Ascending aorta (tissue), 2 donors: ENCODE data around the gene EIF1. TPM values are rescaled to one million over a fixed set of nuclear protein-coding genes. Genes with fewer than 3 reads are reported as not detected.

ENCODE experiments used
- DNase-seq, 2 donors: peaks; one replicate each; pipeline ENCODE4 v3.0.0-alpha.2; 2019; ENCODE audit warnings: low spot score in 2 of 2
- H3K27ac ChIP-seq, 2 donors: fragments of 200-600 bp; sonication (generic); one replicate each; pipeline ENCODE4 v1.5.1; 2016 to 2017; ENCODE audit warnings: mild to moderate bottlenecking in 1 of 2
- H3K27me3 ChIP-seq: fragments of 200-600 bp; sonication (generic); one replicate; pipeline ENCODE4 v1.5.1; 2017
- H3K36me3 ChIP-seq, 2 donors: fragments of 200-600 bp; sonication (generic); one replicate each; pipeline ENCODE4 v1.5.1; 2016
- H3K4me1 ChIP-seq, 2 donors: fragments of 200-600 bp; sonication (generic); one replicate each; pipeline ENCODE4 v1.5.1; 2016 to 2017; ENCODE audit warnings: mild to moderate bottlenecking in 1 of 2
- H3K4me3 ChIP-seq, 2 donors: fragments of 200-600 bp; sonication (generic); one replicate each; pipeline ENCODE4 v1.5.1; 2016 to 2017; ENCODE audit warnings: mild to moderate bottlenecking in 1 of 2
- H3K9me3 ChIP-seq, 2 donors: fragments of 200-600 bp; sonication (generic); one replicate each; pipeline ENCODE4 v1.5.1; 2016
- intact Hi-C: fragments of 100-400 bp; cut with DNase I; formaldehyde crosslinking; loops from one replicate; pipeline ENCODE4 v1.15.1; 2023
- total RNA-seq: library from RNA; depleted of rRNA; stranded (reverse); fragments of >200 nt; gene quantifications from one replicate; pipeline ENCODE4 v1.1.0, GENCODE V29; 2016
- TF ChIP-seq, protein P1 (sequence below), 3 experiments: fragments of 200-600 bp in 2 of 3; fragments of 450-650 bp in 1 of 3; sonication (generic) in 2 of 3; IDR thresholded peaks; one replicate each; pipeline ENCODE4 v1.5.1; 2016 to 2019; ENCODE audit warnings: antibody characterized with exemption in 3 of 3, mild to moderate bottlenecking in 1 of 3, moderate library complexity in 1 of 3

Gene EIF1
- total RNA-seq, 1 donor from 2014 or later, result 102 TPM

DNA sequence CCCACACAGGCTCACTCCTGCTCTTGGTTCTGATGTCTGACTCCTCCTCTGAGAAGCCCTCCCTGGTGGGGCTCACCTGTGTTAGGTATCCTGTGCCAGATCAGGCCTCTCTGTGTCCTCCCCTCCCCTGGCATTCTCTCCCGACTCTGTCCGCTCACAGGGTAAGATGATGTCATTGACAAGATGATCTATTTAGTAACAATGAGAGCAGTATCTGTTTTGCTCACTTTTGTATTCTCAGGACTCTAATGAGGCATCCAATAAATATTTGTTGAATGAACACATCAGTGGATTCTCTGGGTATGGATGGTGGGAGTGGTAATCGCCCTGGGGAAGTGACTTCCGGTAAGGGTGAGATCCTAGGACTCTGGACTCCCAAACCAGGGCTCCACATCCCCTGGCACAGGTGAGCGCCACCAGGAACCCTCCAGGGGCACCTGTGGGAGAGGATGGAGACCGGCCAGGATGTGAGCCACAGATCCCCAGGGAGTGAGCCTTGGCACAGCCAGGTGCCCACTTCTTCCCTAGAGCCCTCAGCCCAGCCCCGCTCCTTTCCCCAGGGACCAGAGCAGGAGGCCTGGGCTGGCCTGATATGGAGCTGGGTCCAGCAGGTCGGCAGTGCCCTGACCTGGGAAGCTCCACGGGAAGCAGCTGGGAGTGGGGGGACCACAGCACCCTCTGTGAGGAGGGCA, 51.1 kb downstream of the EIF1 start:
- Histone ChIP-seq H3K9me3 (no peaks in the 10 kb centered on the region), H3K36me3 (no peaks in the 10 kb centered on the region), H3K27ac (no peak overlapping the region), H3K4me1 (peaks cover 0 to 4% of the 10 kb centered on the region in 2 donors), H3K4me3 (no peak overlapping the region), H3K27me3 (peaks cover 7% of the 10 kb centered on the region)
- no peak for DNase-seq
- TF ChIP-seq, protein P1, sequence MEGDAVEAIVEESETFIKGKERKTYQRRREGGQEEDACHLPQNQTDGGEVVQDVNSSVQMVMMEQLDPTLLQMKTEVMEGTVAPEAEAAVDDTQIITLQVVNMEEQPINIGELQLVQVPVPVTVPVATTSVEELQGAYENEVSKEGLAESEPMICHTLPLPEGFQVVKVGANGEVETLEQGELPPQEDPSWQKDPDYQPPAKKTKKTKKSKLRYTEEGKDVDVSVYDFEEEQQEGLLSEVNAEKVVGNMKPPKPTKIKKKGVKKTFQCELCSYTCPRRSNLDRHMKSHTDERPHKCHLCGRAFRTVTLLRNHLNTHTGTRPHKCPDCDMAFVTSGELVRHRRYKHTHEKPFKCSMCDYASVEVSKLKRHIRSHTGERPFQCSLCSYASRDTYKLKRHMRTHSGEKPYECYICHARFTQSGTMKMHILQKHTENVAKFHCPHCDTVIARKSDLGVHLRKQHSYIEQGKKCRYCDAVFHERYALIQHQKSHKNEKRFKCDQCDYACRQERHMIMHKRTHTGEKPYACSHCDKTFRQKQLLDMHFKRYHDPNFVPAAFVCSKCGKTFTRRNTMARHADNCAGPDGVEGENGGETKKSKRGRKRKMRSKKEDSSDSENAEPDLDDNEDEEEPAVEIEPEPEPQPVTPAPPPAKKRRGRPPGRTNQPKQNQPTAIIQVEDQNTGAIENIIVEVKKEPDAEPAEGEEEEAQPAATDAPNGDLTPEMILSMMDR (IDR thresholded peaks at IDR 0.05), result no peak
- intact Hi-C loops, result loop anchor here (10.0 kb wide), 1 partner anchor 135 kb away; no protein-coding TSS in a partner anchor

DNA sequence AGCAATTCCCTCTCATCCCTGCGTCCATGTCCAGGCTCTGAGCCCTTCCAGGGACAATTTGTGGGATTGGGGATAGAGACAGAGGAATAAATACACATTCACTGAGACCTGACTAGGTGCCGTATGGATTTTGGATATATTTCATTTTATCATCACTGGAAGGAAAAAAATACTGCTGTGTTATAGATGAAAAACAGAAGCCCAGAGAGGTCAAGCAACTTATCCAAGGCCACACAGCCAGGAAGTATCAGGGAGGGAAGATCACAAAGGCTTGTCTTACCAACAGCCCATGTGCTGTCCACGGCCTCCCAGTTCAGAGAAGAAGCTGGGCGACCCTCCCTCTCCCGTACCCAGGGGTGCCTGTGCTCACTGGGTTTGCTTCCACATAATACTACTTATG, 51.8 kb downstream of the EIF1 start:
- Histone ChIP-seq H3K4me1 (no peaks in the 10 kb centered on the region), H3K4me3 (no peak overlapping the region), H3K9me3 (no peaks in the 10 kb centered on the region), H3K36me3 (no peaks in the 10 kb centered on the region), H3K27me3 (peaks cover 7% of the 10 kb centered on the region), H3K27ac (no peak overlapping the region)
- intact Hi-C loops, result no loop called here
- TF ChIP-seq, protein P1 (IDR thresholded peaks at IDR 0.05), result no peak
- DNase-seq, result no peak

DNA sequence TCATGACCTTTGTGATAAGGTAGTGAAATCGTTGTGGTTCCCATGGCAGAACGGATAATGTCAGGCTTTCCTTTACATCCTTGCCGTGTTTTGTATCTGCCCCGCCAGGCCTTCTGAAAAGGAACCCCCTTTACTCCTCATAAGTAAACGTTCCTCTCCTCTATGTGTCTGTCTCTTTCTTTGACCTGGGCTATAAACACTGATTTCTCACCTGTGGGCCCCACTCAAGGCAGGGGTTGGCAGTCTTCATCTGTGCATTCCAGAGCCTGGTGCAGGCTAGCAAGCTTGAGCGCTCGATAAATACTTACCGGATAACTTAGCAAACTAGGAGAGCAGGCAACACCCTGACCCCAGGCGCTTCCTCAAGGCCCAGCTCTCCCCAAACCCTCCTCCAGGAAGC, 53.0 kb downstream of the EIF1 start:
- intact Hi-C loops, result no loop called here
- no peak overlapping the region for H3K4me3 ChIP-seq
- no peaks in the 10 kb centered on the region for H3K9me3 ChIP-seq
- no peaks in the 10 kb centered on the region for H3K36me3 ChIP-seq
- peaks cover 3% of the 10 kb centered on the region for H3K27me3 ChIP-seq
- H3K4me1 ChIP-seq, result no peaks in the 10 kb centered on the region
- TF ChIP-seq, protein P1 (IDR thresholded peaks at IDR 0.05), result no peak
- no peak overlapping the region for H3K27ac ChIP-seq
- DNase-seq, result no peak

Other genes starting within 250 kb of the EIF1 start
- not detected for gene KRT38, start 247.9 kb upstream of the EIF1 start, total RNA-seq
- gene KRT32, start 221.5 kb upstream of the EIF1 start, total RNA-seq, result not detected
- not detected for gene KRT35, start 207.7 kb upstream of the EIF1 start, total RNA-seq
- gene KRT36, start 199.0 kb upstream of the EIF1 start, total RNA-seq, result not detected
- gene KRT13, start 183.3 kb upstream of the EIF1 start, total RNA-seq, result 1.9 TPM
- gene KRT15, start 170.0 kb upstream of the EIF1 start, total RNA-seq, result 0.32 TPM
- gene KRT19, start 160.6 kb upstream of the EIF1 start, total RNA-seq, result 1.4 TPM
- not detected for gene KRT9, start 116.8 kb upstream of the EIF1 start, total RNA-seq
- 10.3 TPM for gene KRT14, start 102.0 kb upstream of the EIF1 start, total RNA-seq
- gene KRT16, start 76.1 kb upstream of the EIF1 start, total RNA-seq, result 31.9 TPM
- 14.8 TPM for gene KRT17, start 64.3 kb upstream of the EIF1 start, total RNA-seq
- gene GAST, start 23.4 kb downstream of the EIF1 start, total RNA-seq, result not detected
- gene HAP1, start 45.8 kb downstream of the EIF1 start, total RNA-seq, result not detected
- 47.9 TPM for gene JUP, start 97.8 kb downstream of the EIF1 start, total RNA-seq
- 61.4 TPM for gene P3H4, start 123.1 kb downstream of the EIF1 start, total RNA-seq
- gene FKBP10, start 124.1 kb downstream of the EIF1 start, total RNA-seq, result 388 TPM
- gene NT5C3B, start 147.3 kb downstream of the EIF1 start, total RNA-seq, result 36.7 TPM
- not detected for gene KLHL10, start 148.9 kb downstream of the EIF1 start, total RNA-seq
- 8.9 TPM for gene KLHL11, start 176.5 kb downstream of the EIF1 start, total RNA-seq
- gene ACLY, start 230.1 kb downstream of the EIF1 start, total RNA-seq, result 64.4 TPM
- gene ODAD4, start 241.7 kb downstream of the EIF1 start, total RNA-seq, result not detected